Measurements from ENCODE around the gene MAPK10. TPM values are rescaled to one million over a fixed set of nuclear protein-coding genes. Genes with fewer than 3 reads are reported as not detected.

The MAPK10 gene
- total RNA-seq, 1 donor from 2014 or later, result 92.6 TPM

- TF ChIP-seq CTCF (IDR thresholded peaks at IDR 0.05; ENCODE audit: partially characterized antibody, unreplicated experiment), result no peak
- Mint-ChIP-seq H3K27ac (ENCODE audit: unreplicated experiment) (no peak overlapping the region), H3K4me3 (ENCODE audit: unreplicated experiment) (no peak overlapping the region), H3K4me1 (ENCODE audit: low read depth, unreplicated experiment) (no peaks in the 10 kb centered on the region), H3K36me3 (ENCODE audit: unreplicated experiment) (peaks cover 18% of the 10 kb centered on the region), H3K9me3 (ENCODE audit: unreplicated experiment) (peaks cover 9% of the 10 kb centered on the region), H3K27me3 (ENCODE audit: unreplicated experiment) (peaks cover 2% of the 10 kb centered on the region)
- DNase-seq, result no peak
Observed at GRCh38 chr4:86185659-86186058, 174.2 kb downstream of the MAPK10 start.

GRCh38 chr4:86184901-86185285, 175.0 kb downstream of the MAPK10 start:
- no peaks in the 10 kb centered on the region for H3K4me1 Mint-ChIP-seq (ENCODE audit: low read depth, unreplicated experiment)
- DNase-seq, result no peak
- TF ChIP-seq CTCF (IDR thresholded peaks at IDR 0.05; ENCODE audit: partially characterized antibody, unreplicated experiment), result no peak
- no peak overlapping the region for H3K4me3 Mint-ChIP-seq (ENCODE audit: unreplicated experiment)
- H3K9me3 Mint-ChIP-seq (ENCODE audit: unreplicated experiment), result peaks cover 5% of the 10 kb centered on the region
- H3K27ac Mint-ChIP-seq (ENCODE audit: unreplicated experiment), result no peak overlapping the region
- peaks cover 1% of the 10 kb centered on the region for H3K27me3 Mint-ChIP-seq (ENCODE audit: unreplicated experiment)
- peaks cover 18% of the 10 kb centered on the region for H3K36me3 Mint-ChIP-seq (ENCODE audit: unreplicated experiment)

- no peak for DNase-seq
- H3K36me3 Mint-ChIP-seq (ENCODE audit: unreplicated experiment), result peaks cover 18% of the 10 kb centered on the region
- no peak overlapping the region for H3K27ac Mint-ChIP-seq (ENCODE audit: unreplicated experiment)
- no peaks in the 10 kb centered on the region for H3K4me1 Mint-ChIP-seq (ENCODE audit: low read depth, unreplicated experiment)
- no peaks in the 10 kb centered on the region for H3K27me3 Mint-ChIP-seq (ENCODE audit: unreplicated experiment)
- TF ChIP-seq CTCF (IDR thresholded peaks at IDR 0.05; ENCODE audit: partially characterized antibody, unreplicated experiment), result no peak
- H3K4me3 Mint-ChIP-seq (ENCODE audit: unreplicated experiment), result no peak overlapping the region
- peaks cover 4% of the 10 kb centered on the region for H3K9me3 Mint-ChIP-seq (ENCODE audit: unreplicated experiment)
Observed at GRCh38 chr4:86184216-86184900, 175.5 kb downstream of the MAPK10 start.

- Mint-ChIP-seq H3K4me1 (ENCODE audit: low read depth, unreplicated experiment) (no peaks in the 10 kb centered on the region), H3K4me3 (ENCODE audit: unreplicated experiment) (no peak overlapping the region), H3K9me3 (ENCODE audit: unreplicated experiment) (no peaks in the 10 kb centered on the region), H3K27ac (ENCODE audit: unreplicated experiment) (no peak overlapping the region), H3K27me3 (ENCODE audit: unreplicated experiment) (no peaks in the 10 kb centered on the region), H3K36me3 (ENCODE audit: unreplicated experiment) (peaks cover 16% of the 10 kb centered on the region)
- no peak for DNase-seq
- TF ChIP-seq CTCF (IDR thresholded peaks at IDR 0.05; ENCODE audit: partially characterized antibody, unreplicated experiment), result no peak
Observed at GRCh38 chr4:86181585-86181984, 178.3 kb downstream of the MAPK10 start.

GRCh38 chr4:86178211-86178610, 181.6 kb downstream of the MAPK10 start:
- no peak for DNase-seq
- Mint-ChIP-seq H3K36me3 (ENCODE audit: unreplicated experiment) (peaks cover 16% of the 10 kb centered on the region), H3K27ac (ENCODE audit: unreplicated experiment) (no peak overlapping the region), H3K27me3 (ENCODE audit: unreplicated experiment) (no peaks in the 10 kb centered on the region), H3K4me1 (ENCODE audit: low read depth, unreplicated experiment) (no peaks in the 10 kb centered on the region), H3K4me3 (ENCODE audit: unreplicated experiment) (no peak overlapping the region), H3K9me3 (ENCODE audit: unreplicated experiment) (no peaks in the 10 kb centered on the region)
- TF ChIP-seq CTCF (IDR thresholded peaks at IDR 0.05; ENCODE audit: partially characterized antibody, unreplicated experiment), result no peak

All from glutamatergic neuron (in vitro differentiated cells).